PC-9 (cell line): ENCODE results near the gene RNASE4.

Experiments used
- CTCF ChIP-seq: fragments of 200-600 bp; sonication (generic); conservative IDR thresholded peaks from 2 replicates; pipeline ENCODE4 v1.6.1; 2017; ENCODE audit warnings: mixed run types, antibody characterized with exemption, mild to moderate bottlenecking, moderate library complexity
- EZH2 ChIP-seq: fragments of 200-600 bp; sonication (generic); IDR thresholded peaks from 2 replicates; pipeline ENCODE4 v1.8.0; 2017; ENCODE audit warnings: antibody characterized with exemption, low read depth

GRCh38 chr14:20656274-20656673 lies 28.1 kb upstream of the RNASE4 start:
- TF ChIP-seq CTCF (no peak), EZH2 (no peak)
